Colonic mucosa (tissue), 4 donors: ENCODE measurements around the gene PTPRN2. TPM values are rescaled to one million over a fixed set of nuclear protein-coding genes. Genes with fewer than 3 reads are reported as not detected.

Experiments used
- DNase-seq: peaks from one replicate; pipeline ENCODE4 v3.0.0-alpha.2; 2020
- H3K27ac ChIP-seq: fragments of 200-600 bp; one replicate; pipeline ENCODE4 v1.8.0; 2021
- H3K27me3 ChIP-seq: fragments of 200-600 bp; one replicate; pipeline ENCODE4 v1.8.0; 2021
- H3K36me3 ChIP-seq: fragments of 200-600 bp; one replicate; pipeline ENCODE4 v1.8.0; 2021
- H3K4me1 ChIP-seq: fragments of 200-600 bp; one replicate; pipeline ENCODE4 v1.8.0; 2021; ENCODE audit warnings: mild to moderate bottlenecking
- H3K4me3 ChIP-seq: fragments of 200-600 bp; one replicate; pipeline ENCODE4 v1.8.0; 2021
- H3K9ac ChIP-seq, 2 donors: one replicate each; pipeline ENCODE4 v1.7.0; 2013; ENCODE audit warnings: control low read depth in 2 of 2, low read depth in 2 of 2, low read length in 2 of 2
- H3K9me3 ChIP-seq: fragments of 200-600 bp; one replicate; pipeline ENCODE4 v1.8.0; 2021
- intact Hi-C: fragments of 100-400 bp; cut with DNase I; formaldehyde crosslinking; loops from one replicate; pipeline ENCODE4 v1.14.1; 2022
- total RNA-seq, 2 donors: library from RNA; stranded (reverse); fragmentation: NEBNext Ultra II Directional in 1 of 2; extraction: Animal tissue kit (Norgen Biotek cat#: 25700) in 1 of 2; gene quantifications; one replicate each; pipeline ENCODE4 v1.2.1, GENCODE V29; 2021
- TF ChIP-seq, protein P1 (sequence below): fragments of 200-600 bp; IDR thresholded peaks from one replicate; pipeline ENCODE4 v1.8.0; 2022; ENCODE audit warnings: antibody characterized with exemption, mild to moderate bottlenecking
- donor health status: healthy.
- donor health status: DM: no; HTN: no; CAD: no.
- donor health status: DM: no; HTN: no; CAD: no.

Gene PTPRN2
- total RNA-seq, 2 donors from 2014 or later: 14.7 to 21.6 TPM

DNA sequence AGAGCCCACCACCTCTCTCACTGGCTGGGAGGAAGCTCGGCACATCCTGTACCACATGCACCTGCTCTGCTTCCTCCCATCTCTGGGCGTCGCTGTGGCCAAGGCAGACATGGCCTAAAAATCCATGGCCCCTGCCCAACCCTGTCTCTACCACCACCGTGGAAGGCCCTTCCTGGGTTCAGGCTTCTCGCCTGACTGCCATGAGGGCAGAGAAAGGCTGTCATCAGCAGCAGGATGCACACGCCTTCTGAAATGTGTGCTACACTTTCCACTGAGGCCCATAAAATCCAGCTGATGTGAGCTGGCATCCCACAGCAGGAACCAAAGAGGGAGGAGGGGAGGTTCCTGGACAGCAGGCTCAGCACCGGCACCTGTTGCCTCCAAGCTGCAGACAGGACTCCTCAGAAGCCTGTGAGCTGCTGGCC is 93.4 kb downstream of the PTPRN2 start:
- TF ChIP-seq, protein P1, sequence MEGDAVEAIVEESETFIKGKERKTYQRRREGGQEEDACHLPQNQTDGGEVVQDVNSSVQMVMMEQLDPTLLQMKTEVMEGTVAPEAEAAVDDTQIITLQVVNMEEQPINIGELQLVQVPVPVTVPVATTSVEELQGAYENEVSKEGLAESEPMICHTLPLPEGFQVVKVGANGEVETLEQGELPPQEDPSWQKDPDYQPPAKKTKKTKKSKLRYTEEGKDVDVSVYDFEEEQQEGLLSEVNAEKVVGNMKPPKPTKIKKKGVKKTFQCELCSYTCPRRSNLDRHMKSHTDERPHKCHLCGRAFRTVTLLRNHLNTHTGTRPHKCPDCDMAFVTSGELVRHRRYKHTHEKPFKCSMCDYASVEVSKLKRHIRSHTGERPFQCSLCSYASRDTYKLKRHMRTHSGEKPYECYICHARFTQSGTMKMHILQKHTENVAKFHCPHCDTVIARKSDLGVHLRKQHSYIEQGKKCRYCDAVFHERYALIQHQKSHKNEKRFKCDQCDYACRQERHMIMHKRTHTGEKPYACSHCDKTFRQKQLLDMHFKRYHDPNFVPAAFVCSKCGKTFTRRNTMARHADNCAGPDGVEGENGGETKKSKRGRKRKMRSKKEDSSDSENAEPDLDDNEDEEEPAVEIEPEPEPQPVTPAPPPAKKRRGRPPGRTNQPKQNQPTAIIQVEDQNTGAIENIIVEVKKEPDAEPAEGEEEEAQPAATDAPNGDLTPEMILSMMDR: no peak
- no peaks in the 10 kb centered on the region for H3K4me1 ChIP-seq
- H3K27me3 ChIP-seq: no peaks in the 10 kb centered on the region
- no peak overlapping the region for H3K27ac ChIP-seq
- no peak overlapping the region for H3K4me3 ChIP-seq
- H3K9me3 ChIP-seq: no peaks in the 10 kb centered on the region
- H3K36me3 ChIP-seq: no peaks in the 10 kb centered on the region
- intact Hi-C loops: no loop called here
- no peak overlapping the region for H3K9ac ChIP-seq
- DNase-seq: no peak

DNA sequence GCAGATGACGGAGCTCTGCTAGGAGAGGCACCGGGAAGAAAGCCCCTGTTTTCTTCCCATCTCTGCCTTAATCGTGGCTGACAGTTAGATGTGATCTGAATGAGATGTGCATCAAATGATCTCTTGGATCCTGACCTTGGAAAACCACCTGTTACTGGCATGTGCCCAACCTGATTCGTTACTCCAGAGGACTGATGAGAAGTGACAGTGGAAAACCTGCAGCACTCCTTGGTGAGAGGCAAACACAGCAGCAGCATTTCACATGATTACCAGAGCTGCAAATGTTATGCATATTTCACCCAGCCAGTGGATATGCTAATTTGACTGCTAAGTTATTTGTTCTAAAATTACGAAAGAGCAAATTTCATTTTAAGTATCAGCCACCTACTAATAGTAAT is 95.3 kb downstream of the PTPRN2 start:
- intact Hi-C loops: no loop called here
- no peaks in the 10 kb centered on the region for H3K27me3 ChIP-seq
- DNase-seq: no peak
- H3K9ac ChIP-seq: no peak overlapping the region
- H3K4me3 ChIP-seq: no peak overlapping the region
- no peaks in the 10 kb centered on the region for H3K4me1 ChIP-seq
- no peaks in the 10 kb centered on the region for H3K36me3 ChIP-seq
- no peak overlapping the region for H3K27ac ChIP-seq
- TF ChIP-seq, protein P1: no peak
- H3K9me3 ChIP-seq: no peaks in the 10 kb centered on the region

DNA sequence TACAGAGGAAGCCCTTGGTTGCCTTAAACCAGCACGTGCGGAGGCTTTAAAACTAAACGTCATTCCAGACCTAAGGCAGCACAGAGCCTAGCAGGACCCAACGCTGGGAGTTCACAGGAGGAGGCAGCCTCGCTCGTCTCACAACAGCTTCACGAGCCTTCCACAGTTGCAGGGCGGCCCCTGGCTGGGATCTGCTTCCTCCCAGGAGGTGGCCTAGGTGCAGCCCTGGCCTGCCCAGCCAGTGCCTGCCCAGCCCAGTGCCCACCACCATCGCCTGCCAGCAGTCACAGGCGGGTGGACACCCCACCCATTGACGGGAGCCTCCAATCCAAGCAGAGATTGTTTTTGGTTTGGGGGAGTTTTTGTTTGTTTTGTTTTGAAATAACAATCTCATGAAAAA is 96.5 kb downstream of the PTPRN2 start:
- intact Hi-C loops: no loop called here
- H3K4me1 ChIP-seq: no peaks in the 10 kb centered on the region
- H3K36me3 ChIP-seq: no peaks in the 10 kb centered on the region
- TF ChIP-seq, protein P1: no peak
- no peaks in the 10 kb centered on the region for H3K9me3 ChIP-seq
- H3K4me3 ChIP-seq: no peak overlapping the region
- no peaks in the 10 kb centered on the region for H3K27me3 ChIP-seq
- no peak overlapping the region for H3K9ac ChIP-seq
- no peak overlapping the region for H3K27ac ChIP-seq
- no peak for DNase-seq

DNA sequence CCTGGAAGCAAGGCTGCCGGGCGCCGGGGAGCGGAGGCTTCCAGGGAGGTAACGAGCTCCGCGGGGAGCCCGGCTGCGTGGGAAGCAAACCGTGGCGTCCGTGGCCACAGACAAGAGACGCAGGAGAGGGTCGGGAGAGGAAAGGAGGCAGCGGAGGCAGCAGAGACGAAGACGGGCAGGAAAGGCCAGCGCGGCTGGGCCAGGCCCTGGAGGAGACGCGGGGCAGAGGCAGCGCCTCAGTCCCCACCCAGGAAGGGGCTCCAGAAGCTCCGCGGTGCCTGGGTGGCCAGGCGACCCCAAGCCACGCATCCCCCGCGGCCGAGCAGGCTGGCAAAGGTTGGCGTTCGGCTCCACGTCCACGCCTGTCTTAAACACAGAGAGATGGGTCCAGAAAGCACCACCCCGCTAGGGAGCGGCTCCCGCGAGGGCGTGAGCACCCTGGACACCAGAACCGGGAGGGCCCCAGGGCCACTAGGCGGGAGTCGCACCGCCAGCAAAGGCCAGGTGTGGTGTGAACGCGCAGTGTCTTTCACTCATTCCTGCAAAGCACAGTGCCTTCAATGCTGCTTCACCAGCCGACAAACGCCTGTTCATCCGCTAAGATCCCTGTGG is 97.3 kb downstream of the PTPRN2 start:
- Histone ChIP-seq H3K27ac (no peak overlapping the region), H3K36me3 (no peaks in the 10 kb centered on the region)
- TF ChIP-seq, protein P1: no peak

DNA sequence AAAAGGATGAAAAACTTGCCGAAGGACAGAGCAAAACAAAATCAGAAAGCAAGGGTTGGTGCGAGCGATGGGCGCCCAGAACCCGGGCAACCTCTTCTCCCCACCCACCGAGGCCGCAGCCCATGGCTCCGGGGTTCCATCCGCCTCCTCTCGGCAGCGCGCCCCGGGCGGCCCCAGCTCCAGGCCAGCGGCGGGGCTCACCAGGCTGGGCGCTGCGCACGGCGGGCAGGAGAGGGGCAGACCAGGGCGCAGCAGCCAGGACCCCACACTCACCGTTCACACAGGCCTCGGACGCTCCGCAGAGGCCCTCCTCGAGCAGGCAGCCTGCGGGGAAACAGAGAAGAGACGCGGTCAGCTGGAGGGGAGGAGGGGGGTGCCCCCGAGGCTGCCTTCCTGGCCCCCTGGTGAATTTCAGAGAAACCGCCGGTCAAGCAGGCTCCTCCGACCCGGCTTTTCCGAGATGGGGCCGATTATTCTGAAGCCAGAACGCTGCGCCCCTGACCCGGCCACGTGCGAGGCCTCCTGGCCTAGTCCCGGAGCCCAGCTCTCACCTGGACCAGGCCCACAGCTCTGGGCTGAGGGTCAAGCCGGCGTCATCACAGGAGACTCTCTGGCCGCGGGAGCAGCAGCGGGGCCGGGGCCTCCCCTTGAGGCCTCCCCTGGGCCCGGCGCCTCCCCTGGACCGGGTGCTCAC is 98.0 kb downstream of the PTPRN2 start:
- Histone ChIP-seq H3K36me3 (no peaks in the 10 kb centered on the region), H3K4me1 (no peaks in the 10 kb centered on the region), H3K27ac (no peak overlapping the region), H3K9me3 (no peaks in the 10 kb centered on the region), H3K4me3 (no peak overlapping the region), H3K9ac (no peak overlapping the region), H3K27me3 (no peaks in the 10 kb centered on the region)
- intact Hi-C loops: no loop called here
- no peak for DNase-seq
- TF ChIP-seq, protein P1: no peak

More for the DNA sequence above, 97.3 kb downstream of the PTPRN2 start:
- no peak overlapping the region for H3K9ac ChIP-seq
- H3K4me3 ChIP-seq: no peak overlapping the region
- no peaks in the 10 kb centered on the region for H3K27me3 ChIP-seq
- no peaks in the 10 kb centered on the region for H3K9me3 ChIP-seq
- intact Hi-C loops: no loop called here
- no peaks in the 10 kb centered on the region for H3K4me1 ChIP-seq
- no peak for DNase-seq
